Neural crest cell (in vitro differentiated cells): ENCODE data around the gene INTS7. TPM values are rescaled to one million over a fixed set of nuclear protein-coding genes. Genes with fewer than 3 reads are reported as not detected.

ENCODE experiments used
- DNase-seq: peaks from one replicate; pipeline ENCODE4 v3.0.0; 2021; ENCODE audit warnings: low read depth, mixed read lengths, low spot score
- H3K27ac Mint-ChIP-seq: one replicate; pipeline ENCODE4 v1.8.0; 2021; ENCODE audit warnings: mild to moderate bottlenecking, mixed read lengths; ENCODE audit not compliant: unreplicated experiment
- H3K27me3 Mint-ChIP-seq: 2 replicates; pipeline ENCODE4 v1.8.0; 2021; ENCODE audit warnings: low read depth, mild to moderate bottlenecking, mixed read lengths
- H3K36me3 Mint-ChIP-seq: 2 replicates; pipeline ENCODE4 v1.8.0; 2021; ENCODE audit warnings: low read depth, mild to moderate bottlenecking, mixed read lengths
- H3K4me1 Mint-ChIP-seq: 2 replicates; pipeline ENCODE4 v1.8.0; 2021; ENCODE audit warnings: mixed read lengths
- H3K4me3 Mint-ChIP-seq: one replicate; pipeline ENCODE4 v1.8.0; 2021; ENCODE audit warnings: mild to moderate bottlenecking, mixed read lengths
- H3K9me3 Mint-ChIP-seq: 2 replicates; pipeline ENCODE4 v1.8.0; 2021; ENCODE audit warnings: mixed read lengths
- CTCF ChIP-seq: fragments of 200-600 bp; sonication (generic); conservative IDR thresholded peaks from 2 replicates; pipeline ENCODE4 v1.5.0; 2021; ENCODE audit warnings: antibody characterized with exemption, mild to moderate bottlenecking
- total RNA-seq: library from RNA; stranded (reverse); gene quantifications from 2 replicates; pipeline ENCODE4 v1.2.1, GENCODE V29; 2021

The INTS7 gene
- total RNA-seq, 1 donor from 2014 or later, result 30.2 TPM

- Mint-ChIP-seq H3K4me3 (no peak overlapping the region), H3K27ac (no peak overlapping the region), H3K9me3 (no peaks in the 10 kb centered on the region), H3K36me3 (no peaks in the 10 kb centered on the region), H3K27me3 (no peaks in the 10 kb centered on the region), H3K4me1 (peaks cover 6% of the 10 kb centered on the region)
- DNase-seq, result no peak
- TF ChIP-seq CTCF, result no peak
These were observed 99.8 kb downstream of the INTS7 start for GRCh38 chr1:211935448-211935970.

- Mint-ChIP-seq H3K27ac (no peak overlapping the region), H3K9me3 (no peaks in the 10 kb centered on the region), H3K4me3 (no peak overlapping the region), H3K36me3 (no peaks in the 10 kb centered on the region), H3K27me3 (no peaks in the 10 kb centered on the region), H3K4me1 (peaks cover 10% of the 10 kb centered on the region)
- no peak for DNase-seq
- TF ChIP-seq CTCF, result no peak
These were observed 101.2 kb downstream of the INTS7 start for GRCh38 chr1:211933946-211934714.

GRCh38 chr1:211932933-211933254 is 102.5 kb downstream of the INTS7 start:
- no peak overlapping the region for H3K27ac Mint-ChIP-seq

GRCh38 chr1:211932231-211932932 is 103.0 kb downstream of the INTS7 start:
- H3K36me3 Mint-ChIP-seq, result no peaks in the 10 kb centered on the region
- peaks cover 16% of the 10 kb centered on the region for H3K4me1 Mint-ChIP-seq
- no peaks in the 10 kb centered on the region for H3K27me3 Mint-ChIP-seq
- no peak for TF ChIP-seq CTCF
- H3K9me3 Mint-ChIP-seq, result no peaks in the 10 kb centered on the region
- no peak overlapping the region for H3K4me3 Mint-ChIP-seq
- no peak for DNase-seq
- H3K27ac Mint-ChIP-seq, result no peak overlapping the region

More at GRCh38 chr1:211932933-211933254, 102.5 kb downstream of the INTS7 start:
- H3K9me3 Mint-ChIP-seq, result no peaks in the 10 kb centered on the region
- H3K36me3 Mint-ChIP-seq, result no peaks in the 10 kb centered on the region
- no peaks in the 10 kb centered on the region for H3K27me3 Mint-ChIP-seq
- no peak for DNase-seq
- TF ChIP-seq CTCF, result no peak
- H3K4me3 Mint-ChIP-seq, result no peak overlapping the region
- H3K4me1 Mint-ChIP-seq, result peaks cover 16% of the 10 kb centered on the region

DNA sequence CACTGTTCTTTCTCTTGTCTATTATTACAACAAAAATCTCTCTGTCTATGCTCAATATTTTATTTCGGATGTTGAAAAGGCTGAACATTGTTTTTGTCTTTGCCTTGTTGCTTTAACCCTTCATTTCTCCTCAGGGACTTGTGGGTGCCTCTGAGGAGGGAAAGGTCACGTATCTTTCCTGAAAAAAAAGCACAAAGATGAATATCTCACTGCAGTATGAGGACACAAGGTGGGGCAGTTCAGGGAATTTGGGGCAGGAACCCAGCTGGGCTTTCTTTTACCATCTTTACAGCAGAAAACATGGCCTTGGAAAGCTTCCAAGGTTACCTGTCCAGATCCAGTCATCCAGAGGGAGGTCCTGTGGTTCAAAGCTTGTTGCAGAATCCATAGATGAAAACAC is 105.7 kb downstream of the INTS7 start:
- no peaks in the 10 kb centered on the region for H3K36me3 Mint-ChIP-seq
- H3K27ac Mint-ChIP-seq, result no peak overlapping the region
- H3K27me3 Mint-ChIP-seq, result peaks cover 3% of the 10 kb centered on the region
- no peaks in the 10 kb centered on the region for H3K9me3 Mint-ChIP-seq
- H3K4me3 Mint-ChIP-seq, result no peak overlapping the region
- DNase-seq, result no peak
- no peak for TF ChIP-seq CTCF
- H3K4me1 Mint-ChIP-seq, result peaks cover 10% of the 10 kb centered on the region
